A673 (cell line): Measurements from ENCODE around the gene ALKBH1. TPM values are rescaled to one million over a fixed set of nuclear protein-coding genes. Genes with fewer than 3 reads are reported as not detected.

ENCODE experiments used
- BruUV-seq: library from RNA; stranded (reverse); fragments of 400-500 nt; replicated peaks from 2 replicates; lab custom pipeline; 2021; lab: Mats Ljungman, UMichigan
- CTCF ChIA-PET: fragments of 300-600 bp; sonication (Branson Sonifier 250); formaldehyde crosslinking; loops from one replicate; lab custom pipeline; 2022; ENCODE audit warnings: antibody characterized with exemption; lab: Charles Lee
- POLR2A ChIA-PET: fragments of 300-600 bp; sonication (Branson Sonifier 250); formaldehyde crosslinking; loops from one replicate; lab custom pipeline; 2022; ENCODE audit warnings: antibody characterized with exemption; ENCODE audit not compliant: low non-redundant PET; lab: Charles Lee
- DNase-seq: peaks from one replicate; pipeline ENCODE4 v3.0.0-alpha.2; 2015; ENCODE audit warnings: low spot score
- H3K27ac ChIP-seq: fragments of 200-600 bp; sonication (generic); 2 replicates; pipeline ENCODE4 v1.5.1; 2016; ENCODE audit warnings: mixed run types, low read depth, mild to moderate bottlenecking, mixed read lengths, antibody characterized with exemption, low read length; ENCODE audit not compliant: poor library complexity, severe bottlenecking
- H3K27me3 ChIP-seq: fragments of 200-600 bp; sonication (generic); replicated peaks from 2 replicates; pipeline ENCODE4 v1.6.1; 2017; ENCODE audit warnings: mixed run types, low read depth, mild to moderate bottlenecking, mixed read lengths, antibody characterized with exemption, low read length; ENCODE audit not compliant: insufficient read depth, poor library complexity
- H3K36me3 ChIP-seq: fragments of 200-600 bp; sonication (generic); 2 replicates; pipeline ENCODE4 v1.6.1; 2016; ENCODE audit warnings: mixed run types, mild to moderate bottlenecking, mixed read lengths, antibody characterized with exemption, low read length; ENCODE audit not compliant: insufficient read depth, poor library complexity, severe bottlenecking
- H3K4me1 ChIP-seq: fragments of 200-600 bp; sonication (generic); 2 replicates; pipeline ENCODE4 v1.6.1; 2017; ENCODE audit warnings: mixed run types, mild to moderate bottlenecking, mixed read lengths, antibody characterized with exemption, low read length; ENCODE audit not compliant: insufficient read depth, poor library complexity, severe bottlenecking
- H3K4me3 ChIP-seq: fragments of 200-600 bp; sonication (generic); 2 replicates; pipeline ENCODE4 v1.5.1; 2016; ENCODE audit warnings: low read depth, mixed run types, mild to moderate bottlenecking, mixed read lengths, low read length; ENCODE audit not compliant: poor library complexity, severe bottlenecking
- H3K9me3 ChIP-seq: fragments of 200-600 bp; sonication (generic); 2 replicates; pipeline ENCODE4 v1.6.1; 2016; ENCODE audit warnings: mixed run types, low read depth, mild to moderate bottlenecking, mixed read lengths, antibody characterized with exemption, low read length; ENCODE audit not compliant: poor library complexity, severe bottlenecking
- CTCF ChIP-seq: fragments of 300-800, 200-600 bp; sonication (generic); conservative IDR thresholded peaks from 2 replicates; pipeline ENCODE4 v1.5.1; 2017; ENCODE audit warnings: low read depth, mild to moderate bottlenecking, antibody characterized with exemption, low read length, moderate library complexity, mixed read lengths
- EZH2 ChIP-seq: fragments of 200-600 bp; sonication (generic); IDR thresholded peaks from 2 replicates; pipeline ENCODE4 v1.6.1; 2017; ENCODE audit warnings: borderline replicate concordance, low read depth, mild to moderate bottlenecking, mixed read lengths, antibody characterized with exemption, low read length; ENCODE audit not compliant: poor library complexity, severe bottlenecking
- intact Hi-C: fragments of 100-400 bp; cut with micrococcal nuclease; formaldehyde crosslinking; loops from one replicate; pipeline ENCODE4 v1.10.0; 2022; ENCODE audit not compliant: unreplicated experiment
- total RNA-seq: library from RNA; stranded (reverse); gene quantifications from 2 replicates; pipeline ENCODE4 v1.2.3, GENCODE V29; 2021

Gene ALKBH1
- total RNA-seq, 1 experiment from 2014 or later: 19.4 TPM

GRCh38 chr14:77630111-77630510 lies 77.7 kb downstream of the ALKBH1 start:
- Histone ChIP-seq H3K9me3 (peaks cover 18% of the 10 kb centered on the region), H3K4me1 (no peaks in the 10 kb centered on the region), H3K27ac (no peak overlapping the region), H3K36me3 (no peaks in the 10 kb centered on the region), H3K4me3 (no peak overlapping the region), H3K27me3 (no peaks in the 10 kb centered on the region)
- DNase-seq: no peak
- BruUV-seq: no TSS peak
- TF ChIP-seq EZH2 (no peak), CTCF (no peak)
- intact Hi-C loops: no loop called here
- ChIA-PET CTCF (no interaction called here), POLR2A (no interaction called here)

GRCh38 chr14:77625360-77625759 lies 82.5 kb downstream of the ALKBH1 start:
- CTCF ChIA-PET: no interaction called here
- BruUV-seq: no TSS peak
- DNase-seq: no peak
- Histone ChIP-seq H3K4me1 (no peaks in the 10 kb centered on the region), H3K4me3 (no peak overlapping the region), H3K27me3 (no peaks in the 10 kb centered on the region), H3K27ac (no peak overlapping the region), H3K36me3 (no peaks in the 10 kb centered on the region), H3K9me3 (no peaks in the 10 kb centered on the region)
- intact Hi-C loops: no loop called here
- no peak for TF ChIP-seq CTCF
- no peak for TF ChIP-seq EZH2
- POLR2A ChIA-PET: no interaction called here

- Histone ChIP-seq H3K4me1 (no peaks in the 10 kb centered on the region), H3K9me3 (no peaks in the 10 kb centered on the region), H3K27me3 (no peaks in the 10 kb centered on the region), H3K27ac (no peak overlapping the region), H3K4me3 (no peak overlapping the region), H3K36me3 (no peaks in the 10 kb centered on the region)
- no peak for DNase-seq
- BruUV-seq: no TSS peak
- ChIA-PET CTCF (interaction anchor here (0.7 kb wide), 1 partner anchor 307 kb away, joined by 9 read pairs; no protein-coding TSS in a partner anchor), POLR2A (no interaction called here)
- intact Hi-C loops: no loop called here
- TF ChIP-seq EZH2: no peak
- TF ChIP-seq CTCF: no peak
These were observed 84.6 kb downstream of the ALKBH1 start for GRCh38 chr14:77623201-77623600.

Other genes with a start within 250 kb of the ALKBH1 start
- gene AHSA1, start 249.9 kb downstream of the ALKBH1 start, total RNA-seq: 276 and 375 TPM in 2 replicates
- 4.3 and 5.1 TPM in 2 replicates for gene ISM2, start 209.2 kb downstream of the ALKBH1 start, total RNA-seq
- gene SPTLC2, start 91.4 kb downstream of the ALKBH1 start, total RNA-seq: 17.3 and 19.0 TPM in 2 replicates
- 275 and 318 TPM in 2 replicates for gene SLIRP, start 80 bp upstream of the ALKBH1 start, total RNA-seq
- gene SNW1, start 53.1 kb upstream of the ALKBH1 start, total RNA-seq: 143 and 154 TPM in 2 replicates
- gene ADCK1, start 92.1 kb upstream of the ALKBH1 start, total RNA-seq: 8.3 and 10.3 TPM in 2 replicates